Mesodermal cell (in vitro differentiated cells): ENCODE results near the gene MTA3.

Source experiments
- H3K27ac ChIP-seq: 2 replicates; pipeline ENCODE4 v1.7.0; 2013; ENCODE audit warnings: mild to moderate bottlenecking, low read depth, low read length, moderate library complexity; ENCODE audit not compliant: severe bottlenecking
- H3K36me3 ChIP-seq: 2 replicates; pipeline ENCODE4 v1.7.1; 2013; ENCODE audit warnings: mild to moderate bottlenecking, low read length, moderate library complexity; ENCODE audit not compliant: control insufficient read depth, insufficient read depth
- H3K4me1 ChIP-seq: one replicate; pipeline ENCODE4 v1.7.1; 2013; ENCODE audit warnings: mild to moderate bottlenecking, low read length; ENCODE audit not compliant: insufficient read depth, control insufficient read depth, poor library complexity, severe bottlenecking
- H3K4me3 ChIP-seq: 2 replicates; pipeline ENCODE4 v1.7.0; 2013; ENCODE audit warnings: low read length, control low read depth, mild to moderate bottlenecking; ENCODE audit not compliant: insufficient read depth, poor library complexity, severe bottlenecking; ENCODE audit errors: extremely low read depth
- H3K9me3 ChIP-seq: 2 replicates; pipeline ENCODE4 v1.7.1; 2013; ENCODE audit warnings: mild to moderate bottlenecking, low read length, moderate library complexity; ENCODE audit not compliant: control insufficient read depth
- WGBS, 2 experiments: methylation state at CpG; one replicate each; pipeline ENCODE4 v1.1.5; 2013; ENCODE audit warnings: missing lambda C conversion rate in 2 of 2; ENCODE audit not compliant: insufficient coverage in 2 of 2; 5-methylcytosine and 5-hydroxymethylcytosine counted together

MTA3 gene

DNA sequence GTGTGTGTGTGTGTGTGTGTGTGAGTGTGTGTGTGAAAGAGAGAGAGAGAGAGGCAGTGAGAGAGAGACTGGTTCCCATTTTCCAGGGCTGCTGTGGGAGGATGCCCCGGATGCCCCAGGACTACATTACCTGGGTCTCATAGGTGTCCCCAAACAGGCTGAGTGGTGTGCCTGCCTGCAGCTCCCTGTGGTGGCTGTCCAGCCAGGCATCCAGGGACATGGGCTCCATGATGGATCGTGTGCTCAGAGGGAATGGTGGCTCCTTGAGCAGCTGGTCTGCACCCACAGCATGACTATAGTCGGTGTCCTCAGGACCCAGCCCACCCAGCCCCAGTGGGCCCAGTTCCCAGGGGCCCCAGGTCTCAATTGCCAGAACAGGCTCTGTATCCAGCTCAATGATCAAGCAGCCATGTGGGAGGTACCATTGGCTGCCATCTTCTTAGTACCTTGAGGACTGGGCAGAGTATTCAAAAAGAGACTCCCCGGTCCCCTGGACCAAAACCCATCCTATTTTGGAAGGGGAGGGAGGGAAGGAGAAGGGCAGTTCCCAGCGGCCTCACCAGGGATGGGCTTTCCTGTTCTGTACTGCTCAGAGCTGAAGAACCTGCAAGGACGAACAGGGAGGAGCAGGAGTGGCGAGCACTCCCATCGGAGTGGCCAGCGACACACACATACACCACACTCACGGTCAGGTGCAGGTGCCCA lies 201.3 kb downstream of the MTA3 start:
- no peaks in the 10 kb centered on the region for H3K4me1 ChIP-seq
- H3K9me3 ChIP-seq, result peaks cover 4% of the 10 kb centered on the region
- H3K36me3 ChIP-seq, result peaks cover under 1% of the 10 kb centered on the region
- H3K4me3 ChIP-seq, result no peak overlapping the region
- no peak overlapping the region for H3K27ac ChIP-seq
- WGBS, 2 experiments, result 92 to 97% methylated on average over 5 to 8 of the region's 10 CpGs

DNA sequence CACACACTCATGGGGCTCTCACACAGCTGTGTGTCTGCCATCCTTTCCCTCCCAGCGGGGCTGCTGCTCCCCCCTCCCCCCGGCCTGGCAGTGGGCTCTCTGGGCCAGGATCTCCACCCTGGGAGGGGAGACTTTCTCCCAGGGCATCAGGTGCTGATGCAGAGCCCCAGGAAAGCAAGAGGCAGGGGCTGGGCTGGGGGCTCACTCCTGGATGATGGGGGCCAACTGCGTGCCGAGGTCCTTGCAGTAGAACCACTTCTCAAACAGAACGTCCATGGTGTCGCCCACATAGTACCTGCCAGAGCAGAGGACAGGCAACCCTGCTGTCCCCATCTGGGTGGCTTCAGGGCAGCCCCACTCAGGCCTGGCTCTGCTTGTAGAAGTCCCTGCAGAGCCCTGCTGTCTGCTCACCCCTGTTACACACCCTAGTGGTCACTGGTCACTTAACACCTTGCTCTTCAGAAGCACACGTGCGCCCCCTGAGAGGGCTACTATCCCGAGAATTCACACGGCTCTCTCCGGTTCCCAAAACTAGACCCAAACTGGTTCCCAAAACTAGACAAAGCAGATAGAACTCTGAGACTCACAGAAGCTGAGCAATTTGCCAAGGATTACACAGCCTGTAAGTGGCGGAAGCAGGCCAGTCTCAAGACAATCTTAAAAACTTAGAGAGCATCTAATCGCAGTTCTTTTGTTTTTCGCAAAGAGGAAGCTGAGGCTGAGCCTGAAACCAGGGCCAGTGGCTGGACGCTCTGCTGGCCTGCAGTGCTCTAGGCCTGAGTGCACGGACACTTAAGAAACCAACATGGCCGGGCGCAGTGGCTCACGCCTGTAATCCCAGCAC lies 202.1 kb downstream of the MTA3 start:
- 77 to 86% methylated on average over 10 to 13 of the region's 19 CpGs for WGBS, 2 experiments
- H3K9me3 ChIP-seq, result peaks cover 4% of the 10 kb centered on the region
- no peak overlapping the region for H3K4me3 ChIP-seq
- H3K4me1 ChIP-seq, result no peaks in the 10 kb centered on the region
- peaks cover 2% of the 10 kb centered on the region for H3K36me3 ChIP-seq
- H3K27ac ChIP-seq, result no peak overlapping the region

DNA sequence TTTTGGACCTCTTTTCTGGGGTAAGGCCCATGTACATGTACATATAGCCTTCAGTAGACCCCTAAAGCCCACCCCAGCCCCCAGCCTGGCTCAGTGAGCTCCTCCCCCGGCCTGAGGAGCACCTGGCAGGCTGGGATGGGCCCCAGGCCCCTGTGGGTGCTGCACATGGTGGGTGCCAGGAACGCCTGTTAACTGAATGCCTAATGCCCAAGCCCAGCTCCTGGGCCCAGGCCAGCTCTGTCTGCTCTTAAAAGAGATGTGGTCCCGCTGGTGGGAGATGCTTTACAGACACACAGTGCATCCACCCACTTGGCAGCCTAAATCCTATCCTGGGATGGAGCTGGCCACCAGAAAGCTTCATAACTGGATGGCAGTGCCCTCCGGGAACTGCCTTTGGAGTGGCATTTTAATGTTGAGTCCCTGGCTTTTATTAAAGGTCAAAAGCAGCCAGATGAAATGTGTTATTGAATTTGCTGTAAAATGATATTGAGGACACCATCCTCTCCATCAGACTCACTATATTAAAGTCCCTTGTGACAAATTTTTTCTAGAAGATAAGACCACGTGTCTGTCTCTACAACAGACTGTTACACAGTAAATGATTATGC lies 203.2 kb downstream of the MTA3 start:
- H3K9me3 ChIP-seq, result peaks cover 4% of the 10 kb centered on the region
- no peak overlapping the region for H3K4me3 ChIP-seq
- no peak overlapping the region for H3K27ac ChIP-seq
- H3K36me3 ChIP-seq, result peaks cover 2% of the 10 kb centered on the region
- WGBS, 2 experiments, result 94% methylated on average over 3 to 4 of the region's 5 CpGs
- H3K4me1 ChIP-seq, result no peaks in the 10 kb centered on the region

DNA sequence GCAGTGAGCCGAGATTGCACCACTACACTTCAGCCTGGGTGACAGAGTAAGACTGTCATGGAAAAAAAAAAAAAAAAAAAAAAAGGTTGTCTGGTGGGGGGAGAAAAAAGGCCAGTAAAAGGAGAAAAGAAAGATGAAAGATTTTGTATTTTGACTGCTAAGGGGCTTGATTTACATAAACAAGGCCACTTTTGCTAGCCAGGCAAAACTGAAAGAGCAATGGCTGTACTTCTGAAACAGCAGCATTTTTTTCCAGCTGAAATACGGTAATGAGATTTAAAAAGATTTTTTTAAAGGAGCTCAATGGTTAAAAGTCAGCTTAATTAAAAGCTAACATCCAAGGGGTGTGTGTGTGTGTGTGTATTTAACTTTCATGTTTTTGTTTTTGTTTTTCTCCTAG lies 206.8 kb downstream of the MTA3 start:
- Histone ChIP-seq H3K9me3 (peaks cover 23% of the 10 kb centered on the region), H3K27ac (no peak overlapping the region), H3K4me3 (no peak overlapping the region), H3K4me1 (no peaks in the 10 kb centered on the region), H3K36me3 (peaks cover 11% of the 10 kb centered on the region)
- 100% methylated on average over 1 of the region's 2 CpGs; no CpG with 5 or more reads in 1 of the 2 experiments for WGBS, 2 experiments

DNA sequence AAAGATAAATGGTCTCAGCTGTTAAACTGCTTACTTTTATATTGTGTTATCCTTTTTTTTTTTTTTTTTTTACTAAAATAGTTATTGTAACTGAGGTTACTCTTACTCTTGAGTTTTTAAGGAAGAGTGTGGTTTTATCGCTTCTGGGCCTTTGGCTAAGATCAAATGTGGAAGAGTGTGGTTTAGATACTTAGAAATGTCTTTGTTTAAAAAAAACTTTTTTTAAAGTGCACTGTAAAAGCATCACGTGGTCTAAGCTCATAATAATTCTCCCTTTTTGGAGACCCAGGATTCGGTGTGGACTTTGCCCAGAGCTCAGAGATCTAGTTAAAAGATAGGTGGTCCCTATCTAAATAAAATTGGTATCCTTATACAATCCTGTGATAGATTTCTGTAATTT lies 207.4 kb downstream of the MTA3 start:
- H3K4me3 ChIP-seq, result no peak overlapping the region
- H3K9me3 ChIP-seq, result peaks cover 23% of the 10 kb centered on the region
- no peak overlapping the region for H3K27ac ChIP-seq
- H3K4me1 ChIP-seq, result no peaks in the 10 kb centered on the region
- WGBS, 2 experiments, result 100% methylated on average over 1 of the region's 3 CpGs; no CpG with 5 or more reads in 1 of the 2 experiments
- H3K36me3 ChIP-seq, result peaks cover 11% of the 10 kb centered on the region

DNA sequence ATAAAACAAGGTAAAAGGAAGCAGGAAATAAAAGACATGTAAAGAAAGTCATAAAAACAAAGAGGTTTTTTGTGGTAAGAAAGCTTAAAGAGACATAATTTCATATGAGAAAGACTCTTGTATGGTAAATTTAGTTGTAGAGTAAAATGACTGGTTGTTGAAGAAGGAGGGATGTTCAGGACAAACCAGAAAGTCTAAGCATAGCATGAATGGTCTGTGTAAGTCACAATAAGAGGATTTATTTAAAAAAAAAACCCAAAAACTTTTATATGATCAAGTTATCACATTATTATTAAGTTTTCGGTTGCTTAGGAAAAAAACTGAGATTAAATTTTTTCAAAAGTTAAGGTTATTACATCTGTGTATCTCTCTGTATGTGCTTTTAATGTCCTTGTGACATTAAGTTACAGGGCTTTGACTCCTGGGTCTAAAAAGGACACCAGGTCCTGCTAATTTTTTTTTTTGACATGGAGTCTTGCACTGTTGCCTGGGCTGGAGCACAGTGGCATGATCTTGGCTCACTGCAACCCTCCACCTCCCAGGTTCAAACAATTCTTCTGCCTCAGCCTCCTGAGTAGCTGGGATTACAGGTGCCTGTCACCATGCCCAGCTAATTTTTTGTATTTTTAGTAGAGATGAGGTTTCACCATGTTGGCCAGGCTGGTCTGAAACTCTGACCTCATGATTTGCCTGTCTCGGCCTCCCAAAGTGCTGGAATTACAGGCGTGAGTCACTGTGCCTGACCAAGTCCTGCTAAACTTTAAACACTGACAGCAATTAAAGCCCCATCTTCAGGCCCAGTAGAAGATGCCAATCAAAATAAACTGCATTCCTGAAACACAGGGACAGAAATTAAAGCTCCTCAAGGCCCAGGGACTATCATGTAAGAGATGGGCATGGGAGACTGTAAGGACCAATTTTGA lies 209.7 kb downstream of the MTA3 start:
- Histone ChIP-seq H3K4me3 (no peak overlapping the region), H3K9me3 (peaks cover 23% of the 10 kb centered on the region), H3K4me1 (no peaks in the 10 kb centered on the region), H3K36me3 (peaks cover 11% of the 10 kb centered on the region), H3K27ac (no peak overlapping the region)
- WGBS, 2 experiments, result 82 to 94% methylated on average over 2 of the region's 3 CpGs

DNA sequence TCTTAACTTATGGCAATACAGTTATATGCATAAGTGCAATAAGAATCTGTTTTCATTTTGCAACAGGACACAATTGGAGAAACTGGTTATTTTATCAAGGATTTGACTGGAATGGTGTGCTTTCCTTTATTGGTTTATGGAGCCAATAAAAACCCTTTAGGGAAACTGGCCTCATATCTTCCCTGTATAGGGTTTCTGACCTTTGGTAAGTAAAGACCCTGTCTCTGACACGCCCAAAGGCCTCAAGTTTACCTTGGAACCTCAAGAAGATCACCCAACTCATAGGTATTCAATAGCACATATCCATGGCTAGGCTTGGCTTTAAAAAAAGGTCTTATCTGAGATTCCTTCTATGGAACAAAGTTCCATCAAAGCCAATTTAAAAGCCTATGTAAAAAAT lies 212.7 kb downstream of the MTA3 start:
- H3K9me3 ChIP-seq, result peaks cover 19% of the 10 kb centered on the region
- peaks cover 12% of the 10 kb centered on the region for H3K36me3 ChIP-seq
- H3K4me1 ChIP-seq, result no peaks in the 10 kb centered on the region
- H3K27ac ChIP-seq, result no peak overlapping the region
- 57 to 67% methylated on average over 1 of the region's 1 CpG for WGBS, 2 experiments
- H3K4me3 ChIP-seq, result no peak overlapping the region

DNA sequence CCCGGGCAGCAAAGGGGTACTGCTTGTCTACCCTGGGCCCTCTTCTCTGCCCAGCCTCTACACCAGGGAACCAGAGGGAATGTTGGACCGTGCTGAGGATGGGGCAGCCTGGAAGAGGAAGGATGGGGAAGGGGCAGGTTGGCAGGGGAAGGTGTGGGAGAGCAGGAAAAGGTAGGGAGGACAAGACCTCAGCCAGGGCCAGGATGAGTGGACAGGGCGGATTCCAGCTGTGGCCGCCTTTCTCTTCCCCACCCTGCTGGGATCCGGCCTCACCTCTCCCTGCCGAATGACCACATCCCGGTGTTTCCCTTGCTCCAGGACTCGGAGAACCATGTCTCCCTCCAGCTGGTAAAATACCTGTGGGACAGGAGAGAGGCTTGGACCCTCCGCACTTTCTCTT lies 215.1 kb downstream of the MTA3 start:
- peaks cover 18% of the 10 kb centered on the region for H3K36me3 ChIP-seq
- H3K27ac ChIP-seq, result no peak overlapping the region
- peaks cover 8% of the 10 kb centered on the region for H3K9me3 ChIP-seq
- no peak overlapping the region for H3K4me3 ChIP-seq
- 86 to 92% methylated on average over 7 to 8 of the region's 9 CpGs for WGBS, 2 experiments
- no peaks in the 10 kb centered on the region for H3K4me1 ChIP-seq

DNA sequence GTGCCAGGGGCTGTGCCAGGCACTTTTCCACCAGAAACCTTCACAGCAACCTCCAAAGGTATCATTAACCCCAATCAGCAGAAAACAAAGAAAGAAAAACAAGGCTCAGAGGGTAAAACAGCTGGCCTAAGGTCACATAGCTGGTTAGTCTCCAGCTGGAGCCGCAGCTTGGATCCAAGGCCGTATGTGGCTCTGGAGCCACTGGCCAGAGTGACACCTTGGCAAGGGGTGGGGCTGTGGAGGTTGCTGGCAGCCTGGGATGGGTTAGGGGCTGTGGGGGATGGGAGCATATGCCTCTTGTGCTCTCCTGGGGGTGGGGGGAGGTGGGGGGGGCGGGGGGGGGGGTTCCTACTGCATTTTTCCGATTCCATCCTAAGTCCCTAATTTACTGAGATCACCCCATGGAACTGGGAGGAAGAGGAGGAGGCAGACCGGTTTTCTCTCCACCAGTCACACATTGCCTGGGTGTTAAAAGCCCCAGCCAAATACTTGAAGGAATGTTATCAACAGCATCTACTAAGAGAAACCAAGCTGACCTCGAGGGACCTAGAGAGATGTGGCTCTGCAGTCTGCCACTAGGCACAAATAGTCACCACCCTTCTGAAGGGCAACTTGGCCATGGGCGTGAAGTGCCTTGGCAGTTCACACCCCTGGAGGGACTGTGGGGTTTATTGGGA lies 215.9 kb downstream of the MTA3 start:
- WGBS, 2 experiments, result 60 to 74% methylated on average over 1 to 3 of the region's 7 CpGs

More for the DNA sequence above, 215.9 kb downstream of the MTA3 start:
- peaks cover 11% of the 10 kb centered on the region for H3K36me3 ChIP-seq
- H3K4me1 ChIP-seq, result no peaks in the 10 kb centered on the region
- peaks cover under 1% of the 10 kb centered on the region for H3K9me3 ChIP-seq
- no peak overlapping the region for H3K27ac ChIP-seq
- no peak overlapping the region for H3K4me3 ChIP-seq
